ENCODE measurements around the gene SMPD2. TPM values are rescaled to one million over a fixed set of nuclear protein-coding genes. Genes with fewer than 3 reads are reported as not detected.

SMPD2 gene
- total and polyA plus RNA-seq, 8 donors = 9.6 to 13.6 (median 12.8) TPM

- intact Hi-C loops (cut with DNase I) = no loop called here
- Histone ChIP-seq H3K9me3 (no peaks in the 10 kb centered on the region), H3K4me1 (peaks cover 5 to 22% of the 10 kb centered on the region in 2 donors), H3K36me3 (peaks cover 0 to 76% of the 10 kb centered on the region in 2 donors), H3K27ac (no peak overlapping the region), H3K4me3 (no peak overlapping the region), H3K27me3 (no peaks in the 10 kb centered on the region)
- DNase-seq (no peak), ATAC-seq (no peak)
- TF ChIP-seq CTCF (IDR thresholded peaks at IDR 0.05) = no peak
Measured at GRCh38 chr6:109449064-109449794, 8.7 kb downstream of the SMPD2 start.

GRCh38 chr6:109449795-109450673 is 9.5 kb downstream of the SMPD2 start:
- no peak for TF ChIP-seq CTCF (IDR thresholded peaks at IDR 0.05)
- Histone ChIP-seq H3K4me1 (peaks cover 7 to 27% of the 10 kb centered on the region in 2 donors), H3K27me3 (no peaks in the 10 kb centered on the region), H3K27ac (no peak overlapping the region), H3K4me3 (no peak overlapping the region), H3K9me3 (no peaks in the 10 kb centered on the region), H3K36me3 (peaks cover 0 to 68% of the 10 kb centered on the region in 2 donors)
- intact Hi-C loops (cut with DNase I) = no loop called here
- DNase-seq (no peak), ATAC-seq (no peak)

DNA sequence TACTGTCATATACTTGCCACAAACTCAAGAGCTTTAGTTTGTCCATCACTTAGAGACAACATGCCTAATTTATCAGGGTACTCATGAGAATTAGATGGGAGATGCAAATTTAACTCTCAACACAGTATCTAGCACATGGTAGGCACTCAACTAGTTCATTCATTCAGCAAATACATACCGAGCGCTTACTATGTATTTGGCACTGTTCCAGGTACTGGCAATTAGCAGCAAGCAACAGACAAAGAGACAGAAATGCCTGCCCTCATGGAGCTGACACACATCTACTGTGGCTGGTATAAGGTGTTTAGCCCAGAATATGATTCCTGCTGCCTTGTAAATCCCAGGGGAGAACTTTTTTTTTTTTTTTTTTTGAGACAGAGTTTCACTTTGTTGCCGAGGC is 10.3 kb downstream of the SMPD2 start:
- Histone ChIP-seq H3K4me3 (no peak overlapping the region), H3K27me3 (no peaks in the 10 kb centered on the region), H3K36me3 (peaks cover 0 to 60% of the 10 kb centered on the region in 2 donors), H3K4me1 (peaks cover 7 to 27% of the 10 kb centered on the region in 2 donors), H3K27ac (no peak overlapping the region), H3K9me3 (no peaks in the 10 kb centered on the region)
- ATAC-seq = no peak
- TF ChIP-seq CTCF (IDR thresholded peaks at IDR 0.05) = no peak
- DNase-seq = no peak
- intact Hi-C loops (cut with DNase I) = no loop called here

DNA sequence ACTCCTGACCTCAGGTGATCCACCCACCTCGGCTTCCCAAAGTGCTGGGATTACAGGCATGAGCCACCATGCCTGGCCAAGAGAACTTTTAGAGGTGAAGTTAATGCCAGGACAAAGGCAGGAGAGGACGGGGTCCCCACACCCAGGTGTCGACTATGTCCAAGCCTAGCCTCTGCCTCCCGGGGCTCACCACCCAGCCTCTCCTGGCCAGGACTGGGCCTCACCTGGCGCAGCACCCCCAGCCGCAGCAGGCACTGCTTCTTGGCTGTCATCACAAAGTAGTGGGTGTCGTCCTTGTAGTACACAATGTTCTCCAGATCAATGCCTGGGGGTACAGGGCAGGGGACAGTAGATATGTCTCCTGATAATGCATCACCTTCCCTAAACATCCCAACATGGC is 10.9 kb downstream of the SMPD2 start:
- Histone ChIP-seq H3K4me1 (peaks cover 10 to 31% of the 10 kb centered on the region in 2 donors), H3K27me3 (no peaks in the 10 kb centered on the region), H3K27ac (no peak overlapping the region), H3K36me3 (peaks cover 0 to 54% of the 10 kb centered on the region in 2 donors), H3K4me3 (no peak overlapping the region), H3K9me3 (no peaks in the 10 kb centered on the region)
- TF ChIP-seq CTCF (IDR thresholded peaks at IDR 0.05) = no peak
- ATAC-seq = no peak
- no peak for DNase-seq
- intact Hi-C loops (cut with DNase I) = no loop called here

GRCh38 chr6:109452181-109452580 is 11.7 kb downstream of the SMPD2 start:
- H3K36me3 ChIP-seq = peaks cover 0 to 46% of the 10 kb centered on the region in 2 donors
- intact Hi-C loops (cut with DNase I) = no loop called here
- no peak overlapping the region for H3K4me3 ChIP-seq
- no peaks in the 10 kb centered on the region for H3K9me3 ChIP-seq
- ATAC-seq (no peak), DNase-seq (no peak)
- no peak overlapping the region for H3K27ac ChIP-seq
- no peak for TF ChIP-seq CTCF (IDR thresholded peaks at IDR 0.05)
- no peaks in the 10 kb centered on the region for H3K27me3 ChIP-seq
- H3K4me1 ChIP-seq = peaks cover 13 to 39% of the 10 kb centered on the region in 2 donors

All from left lung (tissue), 10 donors.